Astrocyte of the cerebellum (primary cell): Measurements from ENCODE around the gene HDGFL2.

Experiments used
- DNase-seq: peaks from one replicate; pipeline ENCODE4 v3.0.0-alpha.2; 2011; ENCODE audit warnings: low read depth
- H3K4me3 ChIP-seq: 2 replicates; pipeline ENCODE4 v1.5.1; 2011; ENCODE audit warnings: mild to moderate bottlenecking, low read depth, low read length, moderate library complexity
- CTCF ChIP-seq: IDR thresholded peaks from 2 replicates; pipeline ENCODE4 v1.5.1; 2012; ENCODE audit warnings: low read length, low read depth, moderate library complexity, mild to moderate bottlenecking; ENCODE audit errors: missing control alignments
- in situ Hi-C: cut with HindIII; loops from 2 replicates; pipeline ENCODE4 v1.10.0; 2017; ENCODE audit warnings: low sequenced_read_pairs

HDGFL2 gene

GRCh38 chr19:4533835-4534424, 61.8 kb downstream of the HDGFL2 start:
- in situ Hi-C loops, result no loop called here
- no peak for DNase-seq
- no peak for TF ChIP-seq CTCF
- H3K4me3 ChIP-seq, result no peak overlapping the region

GRCh38 chr19:4534836-4535658, 63.0 kb downstream of the HDGFL2 start, which contains the start of gene PLIN5:
Gene PLIN5 (minus strand): TSS chr19:4535224. CDS start chr19:4534074, 1,150 bp downstream.
- TF ChIP-seq CTCF, result no peak
- peak within 1 kb of the TSS; percentile 10 for H3K4me3 ChIP-seq
- DNase-seq, result no peak
- in situ Hi-C loops, result no loop called here

DNA sequence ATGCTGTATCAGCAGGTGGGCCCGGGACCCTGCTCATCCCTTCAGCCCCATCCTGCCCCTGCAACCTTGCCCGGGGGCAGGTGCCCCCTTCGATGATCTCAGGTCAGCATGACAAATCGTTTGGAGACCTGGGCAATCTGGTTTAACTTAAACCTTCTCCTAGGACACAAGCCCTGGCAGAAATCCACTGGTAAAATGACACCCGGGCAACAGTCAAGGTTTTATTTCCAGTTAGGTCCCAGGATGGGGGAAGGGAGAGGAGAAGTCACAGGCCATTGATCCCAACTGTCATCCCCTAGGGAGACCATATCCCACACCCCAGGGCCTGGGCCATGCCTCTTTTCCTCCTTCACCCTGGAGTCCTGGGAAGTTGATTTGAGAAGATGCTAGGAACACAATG, 64.7 kb downstream of the HDGFL2 start:
- no peak for TF ChIP-seq CTCF
- in situ Hi-C loops, result no loop called here
- no peak overlapping the region for H3K4me3 ChIP-seq
- no peak for DNase-seq

DNA sequence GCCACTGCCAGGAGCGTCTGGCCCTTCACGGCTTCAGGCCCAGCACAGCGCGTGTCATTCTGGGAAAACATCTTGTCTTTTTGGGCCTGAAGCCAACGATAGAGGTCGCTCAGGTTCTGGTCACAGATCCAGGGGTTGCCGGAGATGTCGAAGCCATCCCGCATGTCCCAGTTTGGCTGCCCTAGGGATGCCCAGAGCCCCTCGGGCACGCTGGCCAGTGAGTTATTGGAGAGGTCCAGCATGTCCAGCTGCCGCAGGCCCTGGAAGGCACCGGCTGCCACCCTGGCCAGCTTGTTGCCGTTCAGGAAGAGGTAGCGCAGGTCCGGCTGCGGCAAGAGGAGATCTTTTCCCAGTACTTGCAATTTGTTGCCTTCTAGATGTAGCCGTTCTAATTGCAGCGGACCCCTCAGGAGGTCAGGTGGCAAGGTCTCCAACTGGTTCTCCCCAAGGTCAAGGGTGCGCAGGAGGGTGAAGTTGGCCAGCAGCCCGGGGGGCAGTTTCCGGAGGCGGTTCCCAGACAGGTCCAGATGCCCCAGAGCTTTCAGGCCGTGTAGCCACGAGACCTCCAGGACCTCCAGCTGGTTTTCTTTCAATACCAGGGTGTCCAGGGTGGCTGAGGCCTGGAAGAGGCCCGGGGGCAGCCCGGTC, 66.0 kb downstream of the HDGFL2 start:
- TF ChIP-seq CTCF, result no peak
- in situ Hi-C loops, result no loop called here
- DNase-seq, result no peak

GRCh38 chr19:4538601-4538954, 66.5 kb downstream of the HDGFL2 start:
- no peak for TF ChIP-seq CTCF
- DNase-seq, result no peak
- in situ Hi-C loops, result no loop called here
- H3K4me3 ChIP-seq, result no peak overlapping the region

More for the DNA sequence above, 66.0 kb downstream of the HDGFL2 start:
- H3K4me3 ChIP-seq, result no peak overlapping the region

DNA sequence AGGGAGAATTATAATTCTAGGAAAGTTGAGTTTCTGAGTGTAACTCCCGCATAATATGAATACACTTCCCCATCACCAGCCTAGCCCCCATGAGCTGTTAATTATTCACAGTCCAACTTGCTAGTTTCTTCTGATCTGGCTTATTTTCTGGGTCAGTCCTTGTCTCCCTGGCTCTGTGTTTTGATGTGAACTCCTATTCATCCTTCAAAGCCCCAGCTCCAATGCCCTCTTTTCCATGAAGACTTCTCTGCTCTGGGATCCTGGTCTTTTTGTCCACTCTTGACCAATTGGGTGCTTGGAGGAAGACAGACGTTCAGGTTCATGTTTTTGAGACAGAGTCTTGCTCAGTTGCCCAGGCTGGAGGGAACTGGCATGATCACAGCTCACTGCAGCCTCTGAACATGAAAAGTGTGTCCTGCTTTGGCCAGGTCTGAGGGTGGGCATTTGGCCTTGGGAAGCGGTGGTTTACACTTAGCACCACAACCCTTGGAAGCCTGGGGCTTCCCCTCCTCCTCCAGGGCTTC, 67.1 kb downstream of the HDGFL2 start:
- in situ Hi-C loops, result no loop called here
- no peak overlapping the region for H3K4me3 ChIP-seq
- no peak for DNase-seq
- TF ChIP-seq CTCF, result no peak
